Measurements from ENCODE around the gene NADK. TPM values are rescaled to one million over a fixed set of nuclear protein-coding genes. Genes with fewer than 3 reads are reported as not detected.
A peak's percentile ranks its signal among the peaks of the same experiment; 100 is the strongest.

The NADK gene
- total RNA-seq, 1 experiment from 2014 or later = 101 TPM

DNA sequence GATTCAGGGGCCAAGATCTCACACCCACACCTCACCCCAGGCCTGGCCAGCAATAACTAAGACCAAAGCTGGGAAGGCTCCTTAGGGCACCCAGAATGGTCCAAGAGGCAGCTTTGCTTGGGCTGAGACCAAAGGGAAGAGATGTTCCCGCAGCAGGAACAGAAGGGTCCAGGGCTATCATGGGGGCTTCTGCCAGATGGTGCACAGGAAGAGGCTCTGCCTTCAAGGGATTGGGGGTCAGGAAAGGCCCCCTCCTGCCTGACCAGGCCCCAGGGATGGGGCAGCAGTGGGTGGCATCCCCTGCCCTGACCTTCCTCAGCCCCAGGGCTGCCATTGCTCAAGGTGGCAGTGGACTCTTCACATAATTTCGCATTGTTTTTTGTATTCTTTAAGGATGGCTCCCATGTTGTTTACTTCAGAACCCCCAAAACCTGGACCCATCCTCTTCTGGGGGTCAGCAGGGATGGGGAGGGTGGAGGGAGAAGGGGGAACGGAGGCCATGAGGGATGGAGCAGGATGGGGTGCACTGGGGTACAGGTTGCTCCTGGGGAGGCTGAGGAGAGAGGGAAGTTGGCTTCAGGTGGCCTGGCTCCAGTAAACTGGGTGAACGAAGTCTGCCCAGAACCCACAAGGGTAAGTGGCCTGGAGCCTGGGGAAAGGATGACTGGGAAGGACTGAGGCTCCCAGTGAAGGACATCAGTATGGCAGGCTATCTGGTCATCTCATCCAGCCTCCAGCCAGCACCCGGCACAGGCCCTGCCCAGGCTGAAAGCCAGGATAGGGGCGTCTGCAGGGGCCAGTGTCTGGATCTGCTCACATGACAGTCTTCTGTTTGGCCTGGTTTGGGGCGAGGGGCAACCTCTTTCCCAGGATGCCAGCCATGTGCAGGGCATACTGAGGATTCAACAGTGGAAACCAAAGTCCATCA is 2.6 kb upstream of the NADK start:
- Histone ChIP-seq H3K36me3 (ENCODE audit: control insufficient read depth, insufficient read depth, low read length) (peaks cover 6% of the 10 kb centered on the region), H3K27me3 (ENCODE audit: control insufficient read depth, insufficient read depth, low read length) (no peaks in the 10 kb centered on the region), H3K4me1 (ENCODE audit: control insufficient read depth, insufficient read depth, low read length) (peaks cover 36% of the 10 kb centered on the region), H3K9me3 (ENCODE audit: control insufficient read depth, insufficient read depth, low read depth, low read length) (no peaks in the 10 kb centered on the region), H3K4me3 (ENCODE audit: low read depth in 2 of 2, low read length in 2 of 2) (no peak overlapping the region), H3K27ac (ENCODE audit: low read length) (no peak overlapping the region)
- intact Hi-C loops (cut with micrococcal nuclease; ENCODE audit: unreplicated experiment) = no loop called here
- ChIA-PET CTCF (interaction anchor here (1.0 kb wide), 1 partner anchor 125 kb away, joined by 5 read pairs; no protein-coding TSS in a partner anchor), POLR2A (no interaction called here)
- in situ Hi-C loops (cut with HindIII; ENCODE audit: low pct_unique_long_range_greater_than_20kb, low sequenced_read_pairs) = no loop called here
- DNase-seq (ENCODE audit: low read depth, low spot score) (no peak), ATAC-seq (no peak)
- no TSS peak for BruUV-seq (replicated peaks)
- TF ChIP-seq POLR2AphosphoS5 (IDR thresholded peaks at IDR 0.05; ENCODE audit: low read depth, low read length) = no peak
- TF ChIP-seq SIN3A (IDR thresholded peaks at IDR 0.05; ENCODE audit: borderline replicate concordance, insufficient read depth, low read depth, low read length) = no peak
- no peak for TF ChIP-seq TCF7L2 (IDR thresholded peaks at IDR 0.05; ENCODE audit: low read depth, low read length)
- TF ChIP-seq, protein P1, sequence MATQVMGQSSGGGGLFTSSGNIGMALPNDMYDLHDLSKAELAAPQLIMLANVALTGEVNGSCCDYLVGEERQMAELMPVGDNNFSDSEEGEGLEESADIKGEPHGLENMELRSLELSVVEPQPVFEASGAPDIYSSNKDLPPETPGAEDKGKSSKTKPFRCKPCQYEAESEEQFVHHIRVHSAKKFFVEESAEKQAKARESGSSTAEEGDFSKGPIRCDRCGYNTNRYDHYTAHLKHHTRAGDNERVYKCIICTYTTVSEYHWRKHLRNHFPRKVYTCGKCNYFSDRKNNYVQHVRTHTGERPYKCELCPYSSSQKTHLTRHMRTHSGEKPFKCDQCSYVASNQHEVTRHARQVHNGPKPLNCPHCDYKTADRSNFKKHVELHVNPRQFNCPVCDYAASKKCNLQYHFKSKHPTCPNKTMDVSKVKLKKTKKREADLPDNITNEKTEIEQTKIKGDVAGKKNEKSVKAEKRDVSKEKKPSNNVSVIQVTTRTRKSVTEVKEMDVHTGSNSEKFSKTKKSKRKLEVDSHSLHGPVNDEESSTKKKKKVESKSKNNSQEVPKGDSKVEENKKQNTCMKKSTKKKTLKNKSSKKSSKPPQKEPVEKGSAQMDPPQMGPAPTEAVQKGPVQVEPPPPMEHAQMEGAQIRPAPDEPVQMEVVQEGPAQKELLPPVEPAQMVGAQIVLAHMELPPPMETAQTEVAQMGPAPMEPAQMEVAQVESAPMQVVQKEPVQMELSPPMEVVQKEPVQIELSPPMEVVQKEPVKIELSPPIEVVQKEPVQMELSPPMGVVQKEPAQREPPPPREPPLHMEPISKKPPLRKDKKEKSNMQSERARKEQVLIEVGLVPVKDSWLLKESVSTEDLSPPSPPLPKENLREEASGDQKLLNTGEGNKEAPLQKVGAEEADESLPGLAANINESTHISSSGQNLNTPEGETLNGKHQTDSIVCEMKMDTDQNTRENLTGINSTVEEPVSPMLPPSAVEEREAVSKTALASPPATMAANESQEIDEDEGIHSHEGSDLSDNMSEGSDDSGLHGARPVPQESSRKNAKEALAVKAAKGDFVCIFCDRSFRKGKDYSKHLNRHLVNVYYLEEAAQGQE (IDR thresholded peaks at IDR 0.05; ENCODE audit: insufficient read depth in 1 of 2, low read depth in 2 of 2, low read length in 1 of 2) = no peak
- TF ChIP-seq, protein P2, sequence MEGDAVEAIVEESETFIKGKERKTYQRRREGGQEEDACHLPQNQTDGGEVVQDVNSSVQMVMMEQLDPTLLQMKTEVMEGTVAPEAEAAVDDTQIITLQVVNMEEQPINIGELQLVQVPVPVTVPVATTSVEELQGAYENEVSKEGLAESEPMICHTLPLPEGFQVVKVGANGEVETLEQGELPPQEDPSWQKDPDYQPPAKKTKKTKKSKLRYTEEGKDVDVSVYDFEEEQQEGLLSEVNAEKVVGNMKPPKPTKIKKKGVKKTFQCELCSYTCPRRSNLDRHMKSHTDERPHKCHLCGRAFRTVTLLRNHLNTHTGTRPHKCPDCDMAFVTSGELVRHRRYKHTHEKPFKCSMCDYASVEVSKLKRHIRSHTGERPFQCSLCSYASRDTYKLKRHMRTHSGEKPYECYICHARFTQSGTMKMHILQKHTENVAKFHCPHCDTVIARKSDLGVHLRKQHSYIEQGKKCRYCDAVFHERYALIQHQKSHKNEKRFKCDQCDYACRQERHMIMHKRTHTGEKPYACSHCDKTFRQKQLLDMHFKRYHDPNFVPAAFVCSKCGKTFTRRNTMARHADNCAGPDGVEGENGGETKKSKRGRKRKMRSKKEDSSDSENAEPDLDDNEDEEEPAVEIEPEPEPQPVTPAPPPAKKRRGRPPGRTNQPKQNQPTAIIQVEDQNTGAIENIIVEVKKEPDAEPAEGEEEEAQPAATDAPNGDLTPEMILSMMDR (IDR thresholded peaks at IDR 0.05) = no peak

DNA sequence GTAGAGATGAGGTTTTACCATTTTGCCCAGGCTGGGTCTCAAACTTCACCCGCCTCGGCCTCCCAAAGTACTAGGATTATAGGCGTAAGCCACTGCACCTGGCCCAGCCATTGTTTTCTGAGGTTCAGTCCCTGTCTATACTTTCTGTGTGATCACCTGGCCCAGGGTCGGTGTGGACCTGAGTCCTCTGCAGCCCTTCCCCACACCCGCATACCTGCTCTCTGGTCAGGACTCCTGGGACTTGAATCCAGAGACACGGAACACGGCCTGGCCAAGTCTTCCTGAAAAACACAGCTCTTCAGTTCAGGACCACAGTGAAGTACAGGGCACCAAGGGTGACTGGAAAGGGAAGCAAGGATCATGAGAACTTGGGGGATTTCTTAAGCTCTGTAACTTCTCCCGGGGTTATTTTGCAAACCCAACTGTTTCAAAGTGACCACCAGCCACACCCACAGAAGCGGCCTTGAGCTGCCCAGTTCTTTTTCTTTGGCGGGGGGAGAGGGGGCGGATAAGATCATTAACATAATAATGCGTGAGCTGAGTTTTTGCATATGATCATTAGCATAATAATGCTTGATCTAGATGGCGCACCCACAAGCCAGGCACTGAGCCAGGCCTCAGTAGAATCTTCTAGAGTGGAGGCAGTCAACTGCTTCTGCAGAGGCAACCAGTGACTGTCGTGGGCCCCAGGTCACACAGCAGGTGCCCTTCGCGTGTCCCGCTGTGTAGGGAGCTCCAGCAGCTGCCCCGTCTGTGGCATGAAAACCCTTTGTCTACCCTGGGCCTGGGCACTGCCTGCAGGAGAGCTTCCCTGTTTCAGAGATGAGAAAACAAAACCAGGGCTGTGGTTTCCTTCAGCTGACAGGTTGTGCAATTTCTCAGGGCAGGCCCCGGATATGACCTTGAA is 1.7 kb upstream of the NADK start:
- POLR2A ChIA-PET = no interaction called here
- no peak for DNase-seq (ENCODE audit: low read depth, low spot score)
- TF ChIP-seq, protein P1 (IDR thresholded peaks at IDR 0.05; ENCODE audit: insufficient read depth in 1 of 2, low read depth in 2 of 2, low read length in 1 of 2) = no peak
- TF ChIP-seq, protein P2 (IDR thresholded peaks at IDR 0.05) = no peak
- no peak for TF ChIP-seq SIN3A (IDR thresholded peaks at IDR 0.05; ENCODE audit: borderline replicate concordance, insufficient read depth, low read depth, low read length)
- TF ChIP-seq POLR2AphosphoS5 (IDR thresholded peaks at IDR 0.05; ENCODE audit: low read depth, low read length) = no peak
- TF ChIP-seq TCF7L2 (IDR thresholded peaks at IDR 0.05; ENCODE audit: low read depth, low read length) = no peak
- in situ Hi-C loops (cut with HindIII; ENCODE audit: low pct_unique_long_range_greater_than_20kb, low sequenced_read_pairs) = no loop called here
- BruUV-seq (replicated peaks) = no TSS peak
- intact Hi-C loops (cut with micrococcal nuclease; ENCODE audit: unreplicated experiment) = no loop called here
- Histone ChIP-seq H3K27ac (ENCODE audit: low read length) (peak overlapping the region; percentile 65; the same call in 1 of the 2 replicates), H3K9me3 (ENCODE audit: control insufficient read depth, insufficient read depth, low read depth, low read length) (no peaks in the 10 kb centered on the region), H3K27me3 (ENCODE audit: control insufficient read depth, insufficient read depth, low read length) (no peaks in the 10 kb centered on the region), H3K36me3 (ENCODE audit: control insufficient read depth, insufficient read depth, low read length) (no peaks in the 10 kb centered on the region), H3K4me1 (ENCODE audit: control insufficient read depth, insufficient read depth, low read length) (peaks cover 44% of the 10 kb centered on the region), H3K4me3 (ENCODE audit: low read depth in 2 of 2, low read length in 2 of 2) (no peak overlapping the region)
- no peak for ATAC-seq
- CTCF ChIA-PET = interaction anchor here (1.0 kb wide), 1 partner anchor 126 kb away, joined by 5 read pairs; no protein-coding TSS in a partner anchor

Data from Panc1 (cell line).